GM18517 (cell line): Measurements from ENCODE around the gene WWOX.

Experiments
- ATAC-seq: cut with Tn5 transposase; IDR thresholded peaks from one replicate; pipeline ENCODE4 v1.9.1; 2021; ENCODE audit warnings: mild to moderate bottlenecking, moderate library complexity; ENCODE audit not compliant: unreplicated experiment

The WWOX gene

GRCh38 chr16:79171931-79172705, 1072.7 kb downstream of the WWOX start:
- ATAC-seq = no peak

GRCh38 chr16:79172976-79173500, 1073.6 kb downstream of the WWOX start:
- ATAC-seq = no peak

GRCh38 chr16:79173919-79174318, 1074.5 kb downstream of the WWOX start:
- no peak for ATAC-seq

GRCh38 chr16:79175286-79176057, 1076.0 kb downstream of the WWOX start:
- no peak for ATAC-seq

- ATAC-seq = no peak
Observed at GRCh38 chr16:79177018-79177417, 1077.6 kb downstream of the WWOX start.

- no peak for ATAC-seq
Observed at GRCh38 chr16:79181419-79181818, 1082.0 kb downstream of the WWOX start.

GRCh38 chr16:79182616-79183015, 1083.2 kb downstream of the WWOX start:
- ATAC-seq = no peak

- no peak for ATAC-seq
Observed at GRCh38 chr16:79183571-79183970, 1084.1 kb downstream of the WWOX start.

GRCh38 chr16:79184464-79185030, 1085.1 kb downstream of the WWOX start:
- ATAC-seq = no peak

- ATAC-seq = no peak
Observed at GRCh38 chr16:79185711-79186110, 1086.3 kb downstream of the WWOX start.

GRCh38 chr16:79186196-79186595, 1086.7 kb downstream of the WWOX start:
- no peak for ATAC-seq

- ATAC-seq = no peak
Observed at GRCh38 chr16:79188115-79188738, 1088.8 kb downstream of the WWOX start.

GRCh38 chr16:79188739-79189122, 1089.3 kb downstream of the WWOX start:
- no peak for ATAC-seq

GRCh38 chr16:79190542-79190941, 1091.1 kb downstream of the WWOX start:
- ATAC-seq = no peak

GRCh38 chr16:79191933-79192332, 1092.5 kb downstream of the WWOX start:
- no peak for ATAC-seq

GRCh38 chr16:79192904-79193303, 1093.5 kb downstream of the WWOX start:
- no peak for ATAC-seq

GRCh38 chr16:79194291-79194690, 1094.8 kb downstream of the WWOX start:
- ATAC-seq = no peak

- no peak for ATAC-seq
Observed at GRCh38 chr16:79195938-79196337, 1096.5 kb downstream of the WWOX start.

- no peak for ATAC-seq
Observed at GRCh38 chr16:79201436-79201835, 1102.0 kb downstream of the WWOX start.

GRCh38 chr16:79202977-79203376, 1103.5 kb downstream of the WWOX start:
- ATAC-seq = no peak

GRCh38 chr16:79204486-79204885, 1105.0 kb downstream of the WWOX start:
- ATAC-seq = no peak
